Neural cell (in vitro differentiated cells): ENCODE data around the gene CD24. TPM values are rescaled to one million over a fixed set of nuclear protein-coding genes. Genes with fewer than 3 reads are reported as not detected.

Experiments
- H2AFZ ChIP-seq: fragments of 200-600, 300-800 bp; sonication (generic), shearing (Covaris generic); 2 replicates; pipeline ENCODE4 v1.6.0; 2014; ENCODE audit warnings: low read depth, mild to moderate bottlenecking, antibody characterized with exemption, low read length, moderate library complexity
- H3F3A ChIP-seq: fragments of 200-600 bp; shearing (Covaris generic); 2 replicates; pipeline ENCODE4 v1.6.1; 2016; ENCODE audit warnings: mild to moderate bottlenecking, moderate library complexity, mixed read lengths, antibody characterized with exemption, low read length; ENCODE audit not compliant: insufficient read depth, poor library complexity, severe bottlenecking
- H3K27ac ChIP-seq: fragments of 200-600, 300-800 bp; sonication (generic), shearing (Covaris generic); 2 replicates; pipeline ENCODE4 v1.5.1; 2014; ENCODE audit warnings: mild to moderate bottlenecking, low read length, moderate library complexity
- H3K27me3 ChIP-seq: fragments of 300-800, 200-600 bp; sonication (generic), shearing (Covaris generic); 2 replicates; pipeline ENCODE4 v1.6.0; 2014; ENCODE audit warnings: mild to moderate bottlenecking, low read depth, low read length, moderate library complexity; ENCODE audit not compliant: insufficient read depth
- H3K36me3 ChIP-seq: fragments of 300-800, 200-600 bp; sonication (generic), shearing (Covaris generic); 2 replicates; pipeline ENCODE4 v1.5.1; 2014; ENCODE audit warnings: mild to moderate bottlenecking, antibody characterized with exemption, low read length, moderate library complexity; ENCODE audit not compliant: insufficient read depth
- H3K4me2 ChIP-seq: fragments of 300-800, 200-600 bp; sonication (generic), shearing (Covaris generic); 2 replicates; pipeline ENCODE4 v1.6.0; 2014; ENCODE audit warnings: mild to moderate bottlenecking, low read length
- H3K4me3 ChIP-seq: fragments of 300-800, 200-600 bp; sonication (generic), shearing (Covaris generic); 2 replicates; pipeline ENCODE4 v1.5.1; 2014; ENCODE audit warnings: mild to moderate bottlenecking, low read length, moderate library complexity
- H3K79me2 ChIP-seq: fragments of 200-600 bp; shearing (Covaris generic); replicated peaks from 2 replicates; pipeline ENCODE4 v1.6.0; 2014; ENCODE audit warnings: mild to moderate bottlenecking, low read length, moderate library complexity; ENCODE audit not compliant: insufficient read depth
- H3K9ac ChIP-seq: fragments of 300-800, 200-600 bp; sonication (generic), shearing (Covaris generic); 2 replicates; pipeline ENCODE4 v1.6.1; 2016; ENCODE audit warnings: mild to moderate bottlenecking, low read length, mixed read lengths
- H3K9me2 ChIP-seq: fragments of 200-600 bp; shearing (Covaris generic); 2 replicates; pipeline ENCODE4 v1.6.1; 2016; ENCODE audit warnings: mild to moderate bottlenecking, low read length, mixed read lengths; ENCODE audit not compliant: insufficient read depth
- H3K9me3 ChIP-seq: fragments of 200-600, 300-800 bp; sonication (generic), shearing (Covaris generic); 2 replicates; pipeline ENCODE4 v1.6.1; 2016; ENCODE audit warnings: mild to moderate bottlenecking, mixed run types, low read length, moderate library complexity, mixed read lengths
- H4K20me1 ChIP-seq: fragments of 200-600 bp; shearing (Covaris generic); 2 replicates; pipeline ENCODE4 v1.6.1; 2016; ENCODE audit warnings: mild to moderate bottlenecking, mixed run types; ENCODE audit not compliant: insufficient read depth
- CTCF ChIP-seq: fragments of 450-650 bp; IDR thresholded peaks from 2 replicates; pipeline ENCODE4 v1.5.1; 2014; ENCODE audit warnings: antibody characterized with exemption, mild to moderate bottlenecking, moderate library complexity; ENCODE audit not compliant: poor library complexity, severe bottlenecking
- EP300 ChIP-seq: fragments of 450-650 bp; conservative IDR thresholded peaks from 2 replicates; pipeline ENCODE4 v1.6.1; 2014; ENCODE audit warnings: antibody characterized with exemption, mild to moderate bottlenecking, moderate library complexity; ENCODE audit not compliant: poor library complexity, severe bottlenecking
- EZH2 ChIP-seq: fragments of 200-600, 300-800 bp; shearing (Covaris generic), sonication (generic); IDR thresholded peaks from 2 replicates; pipeline ENCODE4 v1.6.1; 2014; ENCODE audit warnings: antibody characterized with exemption, low read length, borderline replicate concordance, mild to moderate bottlenecking; ENCODE audit not compliant: insufficient read depth, poor library complexity, severe bottlenecking
- MXI1 ChIP-seq: fragments of 450-650 bp; conservative IDR thresholded peaks from 2 replicates; pipeline ENCODE4 v1.6.1; 2014; ENCODE audit warnings: antibody characterized with exemption, mild to moderate bottlenecking; ENCODE audit not compliant: poor library complexity, severe bottlenecking
- POLR2AphosphoS5 ChIP-seq: IDR thresholded peaks from 2 replicates; pipeline ENCODE4 v1.6.1; 2012
- RAD21 ChIP-seq: fragments of 450-650 bp; conservative IDR thresholded peaks from 2 replicates; pipeline ENCODE4 v1.6.1; 2014; ENCODE audit warnings: antibody characterized with exemption, mild to moderate bottlenecking, moderate library complexity
- REST ChIP-seq: IDR thresholded peaks from 2 replicates; pipeline ENCODE4 v1.6.1; 2012; ENCODE audit warnings: borderline replicate concordance
- SMC3 ChIP-seq: fragments of 450-650 bp; conservative IDR thresholded peaks from 2 replicates; pipeline ENCODE4 v1.6.1; 2014; ENCODE audit warnings: antibody characterized with exemption, mild to moderate bottlenecking, moderate library complexity; ENCODE audit not compliant: poor library complexity
- TAF1 ChIP-seq: IDR thresholded peaks from 2 replicates; pipeline ENCODE4 v1.6.1; 2012; ENCODE audit warnings: low read depth
- polyA plus RNA-seq: library from polyadenylated mRNA; depleted of rRNA; stranded (reverse); fragments of >200 nt; gene quantifications from 2 replicates; pipeline ENCODE4 v1.2.3, GENCODE V29; 2014

CD24 gene
- polyA plus RNA-seq, 1 donor from 2014 or later = 2,264 TPM

- H3K36me3 ChIP-seq = no peaks in the 10 kb centered on the region
- H3K9me3 ChIP-seq = no peaks in the 10 kb centered on the region
- no peaks in the 10 kb centered on the region for H3K9me2 ChIP-seq
- H3K9ac ChIP-seq = peak overlapping the region; percentile 99
- peak overlapping the region; percentile 74 for H3K4me2 ChIP-seq
- H4K20me1 ChIP-seq = peaks cover 5% of the 10 kb centered on the region
- peak overlapping the region; percentile 98 for H3K27ac ChIP-seq
- H3K27me3 ChIP-seq = no peaks in the 10 kb centered on the region
- peaks cover 34% of the 10 kb centered on the region for H3K79me2 ChIP-seq
- TF ChIP-seq POLR2AphosphoS5 (peak; percentile 55), EZH2 (no peak), EP300 (no peak), RAD21 (no peak), CTCF (no peak), REST (peak; percentile 49), SMC3 (peak; percentile 9), MXI1 (no peak), TAF1 (peak; percentile 15)
- peak overlapping the region; percentile 88 for H3K4me3 ChIP-seq
- H3F3A ChIP-seq = peaks cover 8% of the 10 kb centered on the region
- peak overlapping the region; percentile 69 for H2AFZ ChIP-seq
Measured at GRCh38 chr6:106974999-106975737, 639 bp upstream of the CD24 start.

GRCh38 chr6:106973836-106974335 lies 643 bp downstream of the CD24 start:
- Histone ChIP-seq H3K9me3 (no peaks in the 10 kb centered on the region), H3K36me3 (peaks cover 5% of the 10 kb centered on the region), H2AFZ (peak overlapping the region; percentile 33), H3K9me2 (no peaks in the 10 kb centered on the region), H3K27me3 (no peaks in the 10 kb centered on the region), H3K4me3 (peak overlapping the region; percentile 99), H3K4me2 (peak overlapping the region; percentile 35), H4K20me1 (peaks cover 5% of the 10 kb centered on the region), H3K9ac (peak overlapping the region; percentile 100), H3K79me2 (peaks cover 46% of the 10 kb centered on the region), H3F3A (peaks cover 8% of the 10 kb centered on the region), H3K27ac (peak overlapping the region; percentile 99)
- TF ChIP-seq POLR2AphosphoS5 (peak; percentile 32), CTCF (no peak)
